GM18508 (cell line): ENCODE results near the gene NEURL3.

Source experiments
- ATAC-seq: cut with Tn5 transposase; IDR thresholded peaks from one replicate; pipeline ENCODE4 v1.9.1; 2021; ENCODE audit warnings: moderate number of reproducible peaks; ENCODE audit not compliant: insufficient read depth, unreplicated experiment

NEURL3 gene

DNA sequence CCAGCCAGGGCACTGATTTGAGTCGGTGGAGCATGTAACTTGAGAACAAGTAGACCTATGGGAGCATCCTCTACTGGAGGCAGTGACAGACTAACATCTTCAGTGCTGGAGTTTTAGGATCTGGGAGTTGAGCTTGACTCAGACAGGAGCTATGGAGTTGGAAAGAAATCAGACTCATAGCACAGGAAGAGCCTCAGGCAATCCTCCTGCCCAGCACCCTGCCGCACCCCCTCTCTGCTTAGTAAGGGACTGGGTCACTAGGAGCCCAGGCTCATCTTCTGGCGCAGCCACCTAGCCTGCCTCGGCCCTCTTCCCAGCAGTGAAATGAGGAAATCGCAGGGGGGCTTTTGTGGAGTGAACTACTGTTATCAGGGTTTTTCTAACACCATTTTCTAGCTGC, 35.0 kb upstream of the NEURL3 start:
- no peak for ATAC-seq

DNA sequence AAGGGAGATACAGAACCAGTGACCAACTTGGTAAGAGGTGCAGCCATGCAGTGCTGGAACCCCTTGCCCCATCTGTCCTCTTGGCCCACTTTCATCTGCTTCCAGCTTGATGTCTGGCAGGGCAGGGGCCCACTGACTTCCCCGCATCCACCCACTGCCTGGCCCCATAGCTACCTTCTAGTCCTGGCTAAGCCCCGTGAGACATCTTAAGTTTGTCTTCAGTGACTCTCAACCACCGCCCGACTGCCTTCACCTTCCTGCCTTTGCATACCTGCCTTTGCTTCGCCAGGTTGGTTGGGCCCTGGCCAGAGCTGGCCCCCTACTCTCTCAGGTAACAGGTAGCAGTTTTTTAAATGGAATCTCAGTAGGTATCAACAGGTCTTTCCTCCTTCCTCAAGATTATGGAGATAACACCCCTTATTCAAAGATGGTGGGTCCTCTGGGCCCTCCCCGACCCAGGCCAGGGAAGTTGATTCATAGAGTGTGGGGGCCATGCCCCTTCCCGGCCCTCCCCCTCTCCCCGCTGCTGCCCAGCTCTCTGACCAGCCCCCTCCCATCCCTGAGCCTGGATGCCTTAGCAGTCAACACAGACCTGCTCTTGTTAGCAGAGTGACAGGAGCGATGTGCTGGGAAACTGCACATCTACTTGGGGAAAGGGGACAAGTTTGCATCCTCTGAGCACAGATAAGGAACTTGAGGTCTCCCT, 34.2 kb upstream of the NEURL3 start:
- no peak for ATAC-seq

DNA sequence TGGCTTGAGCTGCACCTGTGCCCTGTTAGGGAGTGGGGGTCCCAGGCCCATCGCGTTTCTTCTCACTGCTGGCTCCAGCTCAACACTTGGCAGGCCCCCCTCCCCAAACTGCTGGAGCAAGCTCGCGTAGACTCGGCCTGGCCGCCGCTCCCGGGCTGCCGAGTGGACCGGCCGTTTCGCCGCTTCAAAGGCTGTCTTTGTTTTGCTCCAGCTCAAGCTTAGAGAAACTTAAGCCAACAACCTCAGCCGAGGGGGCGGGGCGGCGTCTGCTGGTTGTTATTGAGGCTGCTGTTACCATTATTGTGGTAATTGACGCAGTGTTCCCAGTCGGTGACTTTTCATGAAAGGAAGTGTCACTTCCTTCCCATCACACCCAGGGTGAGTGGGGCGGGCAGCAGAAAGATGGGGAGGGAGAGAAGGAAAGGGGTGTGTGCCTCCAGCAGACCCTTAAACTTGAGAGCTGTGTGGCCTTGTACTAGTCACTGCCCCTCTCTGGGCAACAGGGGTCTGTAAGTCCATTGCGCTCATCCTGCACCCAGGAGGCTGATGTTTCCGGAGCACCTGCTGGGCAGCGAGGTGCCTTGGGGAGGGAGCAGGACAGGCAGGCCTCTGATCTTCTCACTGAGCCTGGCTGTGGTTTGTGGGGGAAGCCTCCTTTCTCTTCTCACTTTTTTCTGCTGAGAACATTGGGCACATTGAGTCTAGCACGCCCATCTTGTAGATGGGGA, 33.5 kb upstream of the NEURL3 start:
- ATAC-seq = no peak

DNA sequence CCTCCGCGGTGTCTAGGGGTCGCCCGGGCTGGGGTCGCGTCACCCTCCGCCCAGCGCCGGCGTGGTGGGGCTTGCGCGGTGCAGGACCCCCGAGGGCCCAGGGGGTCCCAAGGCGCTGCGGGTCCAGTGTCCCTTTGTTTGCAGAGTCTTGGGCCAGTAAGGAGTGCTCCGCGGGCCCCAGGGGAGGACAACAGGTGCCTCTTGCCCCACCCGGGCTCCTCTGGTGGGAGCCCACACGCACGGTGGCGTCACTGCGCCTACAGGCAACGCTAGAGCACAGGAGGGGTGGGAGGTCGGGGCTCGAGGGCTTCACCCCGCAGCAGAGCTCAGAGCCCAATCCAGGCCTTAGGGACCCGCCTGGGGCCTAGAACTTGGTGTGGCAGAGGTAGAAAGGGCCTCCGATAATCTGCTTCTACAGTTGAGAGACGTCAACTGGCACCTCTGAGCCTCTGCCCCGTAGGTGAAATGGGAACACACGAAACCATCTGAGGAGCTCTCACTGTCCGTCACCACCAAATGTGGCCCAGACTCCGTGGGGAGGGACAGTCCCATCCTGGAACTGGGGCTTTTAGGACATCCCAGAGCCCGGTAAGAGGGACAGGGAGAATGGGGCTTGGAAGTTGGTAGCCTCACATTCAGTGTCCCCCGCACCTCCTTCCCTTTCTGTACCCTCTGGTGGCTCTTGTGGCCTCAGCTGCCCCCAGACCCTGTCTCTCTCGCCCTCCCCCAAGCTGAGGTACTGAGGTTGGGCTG, 32.8 kb upstream of the NEURL3 start:
- no peak for ATAC-seq

DNA sequence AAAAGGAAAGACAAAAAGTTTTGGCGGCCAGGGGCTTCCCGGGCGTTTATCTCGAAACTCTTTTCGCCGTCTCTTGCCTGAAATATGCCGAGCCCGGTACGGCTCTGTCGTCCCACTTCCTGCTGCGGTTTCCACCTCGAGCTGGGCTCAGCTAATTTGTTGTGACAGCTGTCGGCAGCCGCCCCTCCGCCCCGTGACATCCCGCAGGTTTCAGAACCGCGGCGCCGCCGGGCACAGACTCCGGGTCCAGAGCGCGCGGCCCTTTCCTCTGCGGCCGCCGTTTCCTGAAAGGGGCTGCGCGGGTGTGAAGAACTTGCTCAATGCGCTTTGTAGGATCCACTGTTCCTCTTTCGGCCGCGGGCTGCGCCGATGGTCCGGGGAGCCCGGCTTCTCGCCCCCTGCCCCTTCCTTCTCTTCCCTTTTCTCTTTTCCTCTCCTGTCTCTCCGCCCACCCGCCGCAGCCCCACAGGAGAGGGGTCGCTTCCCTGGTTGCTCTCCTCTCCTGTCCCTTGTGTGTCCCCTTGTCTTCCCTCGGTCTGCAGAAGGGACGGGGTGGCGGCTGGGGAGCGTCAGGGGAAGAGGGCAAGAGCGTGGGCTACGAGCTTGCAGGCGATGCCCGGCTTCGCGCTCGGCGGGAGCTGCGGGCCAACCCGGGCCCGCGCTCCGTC, 32.0 kb upstream of the NEURL3 start:
- no peak for ATAC-seq

DNA sequence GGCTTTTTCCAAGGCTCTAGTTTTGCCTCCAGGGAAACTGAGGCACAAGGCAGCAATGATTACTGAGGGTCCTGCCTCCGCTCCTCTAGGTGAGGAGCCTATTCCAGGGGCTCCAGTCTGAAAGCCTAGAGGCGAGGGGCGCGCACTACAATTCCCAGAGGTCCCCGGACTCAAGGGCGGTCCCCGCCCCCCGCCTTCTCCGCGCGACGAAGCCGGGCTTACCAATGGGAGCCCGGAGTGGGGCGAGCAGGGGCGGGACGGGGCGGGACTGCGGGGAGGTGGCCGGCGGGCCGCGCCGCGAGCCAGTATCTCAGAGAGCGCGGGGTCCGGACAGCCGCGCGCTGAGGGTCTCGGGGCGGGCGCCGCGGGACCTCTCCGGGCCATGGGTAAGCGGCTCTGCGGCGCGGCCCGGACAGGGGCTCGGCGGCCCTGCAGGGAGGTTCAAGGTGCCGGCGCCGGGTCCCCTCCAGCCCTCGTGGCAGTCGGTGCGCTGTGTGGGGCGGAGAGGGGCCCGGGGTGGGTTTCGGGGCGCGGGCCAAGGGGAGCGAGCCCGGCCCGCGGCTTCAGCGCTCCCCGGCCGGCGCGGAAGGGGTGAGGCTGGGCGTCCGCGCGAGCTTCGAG, 31.4 kb upstream of the NEURL3 start, which contains the start of gene ARID5A:
Gene ARID5A (plus strand): TSS at position 308 of the 621 bp plus-strand sequence. CDS start 75 bp downstream, at position 383.
- ATAC-seq = no peak

DNA sequence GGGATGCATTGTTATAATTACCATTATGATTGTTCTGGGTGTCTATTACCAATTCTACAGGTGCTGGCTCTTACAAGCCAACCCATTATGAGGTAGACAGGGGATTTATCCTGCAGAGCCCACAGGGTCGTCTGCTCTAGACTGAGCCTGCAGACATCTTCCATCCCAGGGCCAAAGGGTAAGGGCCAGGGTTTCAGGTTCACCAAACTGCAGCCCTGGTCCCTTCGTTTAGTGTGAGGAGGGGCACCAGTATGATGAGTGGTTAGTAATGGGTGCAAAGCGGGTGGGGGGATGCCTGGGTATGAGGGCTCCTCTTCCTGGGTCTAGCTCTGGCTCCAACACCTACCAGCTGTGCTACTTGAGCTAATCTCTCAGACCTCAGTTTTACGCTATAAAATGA, 30.2 kb upstream of the NEURL3 start:
- no peak for ATAC-seq

DNA sequence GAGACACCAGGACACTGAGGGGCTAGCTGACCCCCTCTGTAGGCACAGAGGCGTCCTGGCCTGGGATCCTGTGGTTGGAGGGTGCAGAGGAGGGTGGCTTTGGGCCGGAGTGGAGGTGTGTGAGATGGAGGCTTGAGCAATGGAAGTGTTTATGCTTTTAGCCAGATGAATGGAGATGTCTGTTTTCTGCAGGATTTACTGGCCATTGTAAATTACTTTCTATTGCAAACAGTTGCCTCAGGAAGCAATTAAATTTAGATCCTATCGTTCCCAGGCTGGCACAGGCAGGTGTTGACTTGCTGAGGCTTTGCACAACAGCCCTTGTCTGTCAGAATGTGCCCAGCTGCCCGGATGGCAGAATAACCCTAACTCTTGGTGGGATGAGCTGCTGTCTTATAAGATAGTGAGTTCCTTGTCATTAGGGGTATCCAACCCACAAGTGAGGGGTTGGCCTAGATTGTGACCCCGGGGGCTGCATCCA, 29.6 kb upstream of the NEURL3 start:
- no peak for ATAC-seq

DNA sequence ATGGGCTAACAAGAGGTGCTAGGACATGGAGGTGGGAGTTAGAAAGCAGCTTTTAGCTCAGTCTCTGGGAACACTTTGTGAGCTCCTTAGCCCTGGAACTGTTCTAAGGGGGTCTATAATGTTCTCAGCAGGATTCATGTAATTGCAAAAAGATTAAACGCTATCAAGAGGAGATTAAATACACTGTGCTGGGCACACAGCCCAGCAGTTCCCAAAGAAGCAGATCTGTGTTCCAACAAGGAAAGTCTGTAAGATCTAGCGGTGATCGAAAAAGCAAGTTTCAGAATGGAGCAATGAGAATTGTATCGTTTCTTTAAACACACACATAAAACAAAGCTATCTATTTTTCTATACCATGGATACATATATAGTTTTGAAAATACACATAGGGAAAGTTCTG, 29.0 kb upstream of the NEURL3 start:
- ATAC-seq = no peak

DNA sequence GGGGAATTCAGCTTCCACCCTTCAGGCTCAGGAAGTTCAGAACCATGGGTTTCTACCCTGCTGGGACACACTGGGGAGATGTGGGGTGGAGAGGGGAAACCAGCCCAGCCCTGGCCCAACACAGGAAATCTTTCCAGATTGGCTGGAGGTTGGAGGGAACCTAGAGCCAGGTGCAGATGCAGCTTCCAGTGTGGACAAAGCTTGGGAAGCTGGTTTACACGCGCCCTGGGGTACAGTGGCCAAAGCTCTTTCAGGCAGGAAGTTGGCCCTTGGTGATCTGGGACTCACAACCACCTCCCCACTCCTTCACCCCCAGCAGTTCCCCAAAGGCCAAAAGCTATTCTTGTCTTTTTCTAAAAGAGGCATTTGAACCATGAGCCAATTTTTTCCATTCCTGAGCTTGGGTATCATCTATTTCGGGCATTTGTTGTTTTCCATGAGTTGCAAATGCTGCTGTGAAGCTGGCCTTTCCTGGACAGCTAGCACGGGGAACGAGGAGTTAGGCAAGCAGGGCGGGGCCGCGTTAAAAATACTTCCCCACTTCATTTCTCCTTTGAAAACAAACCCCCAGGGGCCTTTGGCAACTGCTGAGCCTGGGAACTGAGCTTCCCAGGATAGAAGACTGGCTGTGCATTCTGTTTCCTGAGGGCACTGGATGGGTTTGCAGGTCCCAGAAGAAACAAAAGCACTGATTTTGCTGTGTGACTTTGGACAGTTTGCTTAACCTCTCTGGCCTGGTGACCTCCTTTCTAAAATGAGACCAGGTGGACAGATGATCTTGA, 28.3 kb upstream of the NEURL3 start:
- ATAC-seq = no peak

DNA sequence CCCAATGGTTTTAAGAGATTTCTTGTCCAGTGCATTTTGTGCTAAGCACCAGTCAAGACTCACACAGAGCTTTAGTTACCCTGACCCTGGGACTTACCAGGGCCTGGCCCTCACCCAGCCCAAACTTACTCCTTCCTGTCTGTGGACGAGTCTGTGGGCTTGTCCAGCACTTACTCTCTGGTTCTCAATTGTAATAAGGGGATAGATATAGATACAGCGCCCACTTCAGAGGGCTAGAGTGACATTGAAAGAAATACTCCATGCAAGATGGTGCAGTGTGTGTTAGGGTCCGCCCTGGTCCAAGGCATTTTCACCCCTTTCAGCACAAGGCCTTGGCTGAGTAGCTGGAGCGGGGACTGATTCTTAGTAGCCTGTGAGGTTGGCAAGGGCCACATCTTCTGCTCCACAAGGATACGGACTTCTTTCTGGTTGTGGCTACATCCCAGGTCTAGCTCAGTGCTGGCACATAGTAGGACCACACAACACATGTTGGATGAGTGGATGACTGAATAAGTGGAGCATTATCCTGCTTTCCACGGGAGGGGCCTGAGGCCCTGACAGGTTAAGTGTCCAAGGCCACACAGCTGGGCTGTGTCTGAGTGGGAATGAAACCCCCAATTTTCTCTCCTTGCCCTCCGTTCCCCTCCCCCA, 27.6 kb upstream of the NEURL3 start:
- ATAC-seq = no peak

DNA sequence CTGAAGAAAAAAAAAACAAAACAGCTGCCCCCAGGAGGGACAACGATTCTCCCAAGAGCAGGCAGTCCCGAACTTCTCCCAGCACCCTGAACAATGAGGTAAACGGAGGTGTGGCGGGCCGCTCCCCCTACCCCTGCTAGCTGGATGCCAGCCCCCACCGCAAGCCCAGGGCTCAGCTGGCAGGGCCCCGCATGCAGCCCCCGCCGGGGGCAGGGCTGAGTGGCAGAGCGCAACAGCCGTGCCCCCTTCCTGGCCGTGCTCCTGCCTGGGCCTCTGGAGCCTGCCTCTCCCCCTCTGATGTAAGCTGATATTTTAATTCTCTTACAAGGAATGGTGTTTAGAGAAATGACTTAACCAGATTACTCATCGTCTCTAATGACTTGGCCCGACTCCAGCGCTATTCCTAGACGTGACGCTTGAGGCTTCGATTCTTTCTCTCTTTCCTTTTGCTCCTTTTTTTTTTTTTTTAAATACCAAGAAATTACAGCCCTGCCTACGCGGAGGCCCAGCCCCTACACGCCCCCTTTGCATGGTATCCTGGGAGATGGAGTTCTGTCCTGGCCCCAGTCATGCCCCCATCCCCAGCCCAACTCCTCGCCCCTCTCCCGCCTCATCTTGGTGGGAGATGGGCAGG, 26.8 kb upstream of the NEURL3 start:
- ATAC-seq = no peak

DNA sequence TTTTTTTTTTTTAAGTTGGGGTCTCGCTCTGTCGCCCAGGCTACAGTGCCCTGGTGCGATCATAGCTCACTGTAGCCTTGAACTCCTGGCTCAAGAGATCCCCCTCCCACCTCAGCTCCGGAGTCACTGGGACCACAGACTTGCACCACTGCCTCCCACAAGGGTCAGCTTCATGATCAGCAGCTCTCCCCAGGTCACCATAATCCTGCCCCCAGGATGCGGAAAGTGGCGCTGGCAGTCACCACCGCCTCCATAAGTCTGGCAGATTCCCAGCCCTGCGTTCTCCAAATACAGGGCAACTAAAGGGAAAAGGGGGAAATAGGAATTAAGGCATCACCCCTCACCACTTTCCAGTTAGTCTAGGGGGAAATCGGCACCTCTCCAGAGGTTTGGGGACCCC, 26.2 kb upstream of the NEURL3 start:
- ATAC-seq = no peak

DNA sequence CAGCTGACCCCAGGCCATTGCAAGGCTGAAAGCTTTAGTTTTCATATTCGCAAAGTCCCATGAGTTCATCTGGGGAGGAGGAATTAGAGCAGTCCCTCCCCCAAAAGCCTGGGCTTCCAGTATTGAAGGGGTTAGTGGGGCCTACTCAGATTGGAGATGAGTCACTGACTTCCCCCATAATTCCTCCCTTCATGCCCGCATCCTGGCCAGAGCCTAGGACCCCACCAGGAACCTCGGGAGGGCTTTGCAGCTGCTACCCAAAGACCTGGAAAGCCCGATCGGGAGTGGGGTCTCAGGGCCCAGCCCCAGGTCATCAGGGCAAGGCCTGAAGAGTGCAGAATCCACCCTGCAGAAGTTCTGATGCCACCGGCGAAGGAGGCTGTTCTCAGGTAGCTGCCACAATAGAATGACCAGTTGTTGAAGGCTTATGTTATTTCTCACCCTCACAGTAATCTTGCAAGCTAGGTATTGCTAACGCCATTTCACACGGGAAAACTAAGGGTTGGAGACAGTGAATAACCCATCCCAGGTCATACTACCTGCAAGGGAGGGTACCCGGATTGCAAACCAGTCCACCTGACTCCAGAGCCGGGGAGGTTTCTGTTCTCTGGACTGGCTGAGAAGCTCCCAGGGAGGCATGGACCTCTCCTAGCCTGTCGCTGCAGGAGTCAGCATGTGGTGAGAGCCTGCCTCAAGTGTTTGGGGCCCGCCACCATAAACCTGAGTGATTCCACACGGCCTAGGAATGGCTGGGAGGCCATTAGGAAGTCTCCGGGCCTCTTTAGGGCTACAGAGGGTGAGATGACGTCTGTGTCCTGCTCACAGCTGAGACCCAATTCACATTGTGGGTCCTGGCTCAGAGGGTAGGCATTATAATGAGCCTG, 25.6 kb upstream of the NEURL3 start:
- ATAC-seq = no peak

DNA sequence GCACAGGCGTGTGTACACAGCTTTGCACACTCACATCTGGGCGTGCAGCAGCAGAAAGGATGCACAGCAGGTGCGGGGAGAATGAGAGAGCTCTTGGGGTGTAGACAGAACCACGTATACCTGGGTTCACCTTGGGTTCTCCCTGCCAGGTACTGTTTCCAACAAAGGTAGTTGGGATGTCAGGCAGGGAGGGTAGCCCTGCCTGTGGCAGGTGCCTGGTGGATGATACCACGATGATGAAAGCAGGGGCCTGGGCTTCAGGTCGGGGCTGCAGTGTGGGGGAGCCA, 24.9 kb upstream of the NEURL3 start:
- no peak for ATAC-seq

DNA sequence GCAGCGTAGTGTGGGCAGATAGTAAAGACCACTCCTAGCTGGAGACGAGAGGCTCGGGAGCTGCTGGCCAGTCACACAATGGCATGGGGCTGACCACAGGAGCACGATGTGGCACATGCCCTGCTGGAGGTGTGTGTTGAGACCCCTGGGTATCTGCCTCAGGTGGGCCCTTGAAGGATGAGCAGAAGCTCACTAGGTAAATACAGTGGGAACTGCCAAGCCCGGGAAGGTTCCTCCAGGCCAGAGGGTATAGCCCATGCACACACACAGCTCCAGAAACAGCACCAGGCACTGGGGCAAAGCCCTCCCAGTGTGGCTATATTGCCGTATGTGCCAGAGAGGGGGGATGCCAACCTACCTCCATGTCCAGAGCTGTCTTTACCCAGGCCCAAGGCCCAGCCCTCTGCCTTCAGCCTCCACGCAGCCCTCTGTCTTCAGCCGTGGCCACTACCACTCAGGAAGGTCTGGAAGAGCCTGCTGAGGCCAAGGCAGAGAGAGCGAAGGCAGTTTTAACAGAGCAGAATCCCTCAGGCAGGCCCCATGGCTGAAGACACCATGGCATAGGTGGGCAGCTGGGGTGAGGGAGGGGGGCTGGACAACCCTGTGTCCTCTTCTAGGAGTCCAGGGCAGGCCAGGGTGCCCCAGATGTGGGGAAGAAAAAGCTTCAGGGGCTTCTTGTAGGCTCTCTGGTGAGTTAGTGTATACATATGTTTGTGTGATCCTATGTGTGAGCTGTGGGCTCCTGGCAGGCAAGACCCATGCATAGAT, 24.4 kb upstream of the NEURL3 start:
- ATAC-seq = no peak
